ENCODE measurements around the gene SPACDR.
"Not testable (repeated sequence)": the region's sequence is repeated elsewhere in the genome, so short reads cannot be mapped to it uniquely, and the experiment has no call there.

The SPACDR gene

DNA sequence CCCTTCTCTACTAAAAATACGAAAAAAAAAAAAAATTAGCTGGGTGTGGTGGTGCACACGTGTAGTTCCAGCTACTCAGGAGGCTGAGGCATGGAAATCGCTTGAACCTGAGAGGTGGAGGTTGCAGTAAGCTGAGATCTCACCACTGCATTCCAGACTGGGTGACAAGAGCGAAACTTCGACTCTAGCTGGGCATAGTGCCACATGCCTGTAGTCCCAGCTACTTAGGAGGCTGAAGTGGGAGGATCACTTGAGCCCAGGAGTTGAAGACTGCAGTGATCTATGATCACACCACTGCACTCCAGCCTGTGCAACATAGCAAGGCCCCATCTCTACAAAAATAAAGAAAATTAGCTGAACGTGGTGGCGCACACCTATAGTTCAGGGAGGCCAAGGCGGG lies 1.2 kb upstream of the SPACDR start:
- no peak for DNase-seq

DNA sequence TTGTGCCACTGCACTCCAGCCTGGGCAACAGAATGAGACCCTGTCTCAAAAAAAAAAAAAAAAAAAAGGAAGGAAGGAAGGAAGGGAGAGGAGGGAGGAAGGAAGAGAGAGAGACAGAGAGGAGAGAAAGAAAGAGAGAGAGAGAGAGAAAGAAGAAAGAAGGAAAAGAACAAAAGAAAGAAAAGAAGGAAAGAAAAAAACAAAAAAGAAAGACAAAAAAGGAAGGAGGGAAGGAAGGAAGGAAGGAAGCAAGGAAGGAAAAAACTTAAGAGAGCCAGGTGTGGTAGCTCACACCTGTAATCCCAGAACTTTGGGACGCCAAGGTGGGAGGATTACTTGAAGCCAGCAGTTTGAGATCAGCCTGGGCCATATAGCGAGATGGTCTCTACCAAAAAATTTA lies 731 bp upstream of the SPACDR start:
- no peak for DNase-seq

DNA sequence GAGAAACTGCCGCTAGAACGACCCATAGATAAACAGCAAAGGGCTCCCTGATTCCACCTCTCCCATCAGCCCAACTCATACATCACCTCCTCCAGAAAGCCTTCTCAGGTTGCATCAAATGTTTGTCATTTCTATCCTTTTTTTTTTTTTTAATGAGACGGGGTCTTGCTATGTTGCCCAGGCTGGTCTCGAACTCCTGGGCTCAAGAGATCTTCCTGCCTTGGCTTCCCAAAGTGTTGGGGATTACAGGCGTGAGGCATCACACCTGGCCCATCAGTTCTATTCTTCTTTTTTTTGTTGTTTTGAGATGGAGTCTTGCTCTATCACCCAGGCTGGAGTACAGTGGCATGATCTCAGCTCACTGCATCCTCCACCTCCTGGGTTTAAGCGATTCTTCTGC lies 7.0 kb downstream of the SPACDR start:
- DNase-seq: no peak

DNA sequence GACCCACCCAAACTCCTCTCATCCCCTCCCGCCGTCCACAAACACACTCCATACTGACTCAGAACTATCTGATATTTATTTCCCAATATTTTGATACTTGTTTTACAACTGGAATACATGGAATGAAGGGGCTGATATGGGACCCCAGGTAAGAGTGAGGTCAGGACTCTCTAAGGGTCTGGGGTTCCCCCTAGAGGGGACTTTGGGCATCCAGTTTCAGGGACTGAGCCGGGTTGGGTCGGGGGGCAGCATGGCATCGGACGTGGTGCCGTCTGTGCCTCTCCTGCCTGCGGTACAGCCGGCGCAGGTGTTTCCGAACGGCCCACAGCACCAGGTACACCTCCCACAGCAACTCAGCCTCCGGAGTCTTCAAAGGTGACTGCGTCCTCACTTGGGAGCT lies 7.5 kb downstream of the SPACDR start:
- DNase-seq: no peak

DNA sequence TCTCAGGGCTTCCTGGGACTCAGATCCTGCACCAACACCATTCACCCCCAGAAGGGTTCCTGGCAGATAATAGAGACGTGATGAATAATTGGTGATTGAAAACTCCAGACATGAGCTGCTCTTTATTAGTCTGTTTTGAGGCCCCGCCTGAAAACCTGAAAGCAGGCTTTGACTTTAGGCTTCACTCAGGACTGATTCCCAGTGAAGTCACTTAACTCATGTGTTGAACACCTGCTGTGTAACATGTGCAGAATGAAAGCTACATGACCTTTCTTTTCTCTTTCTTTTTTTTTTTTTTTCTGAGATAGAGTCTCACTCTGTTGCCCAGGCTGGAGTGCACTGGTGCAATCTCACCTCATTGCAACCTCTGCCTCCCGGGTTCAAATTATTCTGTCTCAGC lies 8.9 kb downstream of the SPACDR start:
- no peak for DNase-seq

DNA sequence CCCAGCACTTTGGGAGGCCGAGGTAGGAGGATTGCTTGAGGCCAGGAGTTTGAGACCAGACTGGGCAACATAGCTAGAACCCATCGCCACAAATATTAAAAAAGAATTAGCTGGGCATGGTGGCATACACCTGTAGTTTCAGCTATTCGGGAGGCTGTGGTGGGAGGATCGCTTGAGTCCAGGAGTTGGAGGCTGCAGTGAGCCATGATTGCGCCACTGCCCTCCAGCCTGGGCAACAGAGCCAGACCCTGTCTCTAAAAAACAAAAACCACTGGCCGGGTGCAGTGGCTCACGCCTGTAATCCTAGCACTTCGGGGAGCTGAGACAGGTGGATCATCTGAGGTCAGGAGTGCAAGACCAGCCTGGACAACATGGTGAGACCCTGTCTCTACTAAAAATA lies 10.2 kb downstream of the SPACDR start:
- DNase-seq: not testable (repeated sequence)

DNA sequence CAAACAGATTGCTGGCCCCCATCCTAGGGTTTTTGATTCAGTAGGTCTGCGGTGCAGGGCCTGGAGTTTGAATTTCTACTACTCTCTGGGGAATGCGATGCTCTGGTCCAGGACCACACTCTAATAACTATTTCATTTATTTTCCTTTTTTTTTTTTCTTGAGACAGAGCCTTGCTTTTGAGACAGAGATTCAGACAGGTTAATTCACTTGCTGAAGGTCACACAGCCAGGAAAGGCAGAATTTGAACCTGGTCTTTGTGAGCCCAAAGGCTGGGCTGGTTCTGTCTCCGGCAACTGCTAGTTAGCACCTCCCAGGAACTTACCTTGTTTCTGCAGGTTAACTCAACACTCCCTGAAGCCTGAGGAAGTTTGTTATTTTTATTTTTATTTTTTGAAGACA lies 11.5 kb downstream of the SPACDR start:
- no peak for DNase-seq

DNA sequence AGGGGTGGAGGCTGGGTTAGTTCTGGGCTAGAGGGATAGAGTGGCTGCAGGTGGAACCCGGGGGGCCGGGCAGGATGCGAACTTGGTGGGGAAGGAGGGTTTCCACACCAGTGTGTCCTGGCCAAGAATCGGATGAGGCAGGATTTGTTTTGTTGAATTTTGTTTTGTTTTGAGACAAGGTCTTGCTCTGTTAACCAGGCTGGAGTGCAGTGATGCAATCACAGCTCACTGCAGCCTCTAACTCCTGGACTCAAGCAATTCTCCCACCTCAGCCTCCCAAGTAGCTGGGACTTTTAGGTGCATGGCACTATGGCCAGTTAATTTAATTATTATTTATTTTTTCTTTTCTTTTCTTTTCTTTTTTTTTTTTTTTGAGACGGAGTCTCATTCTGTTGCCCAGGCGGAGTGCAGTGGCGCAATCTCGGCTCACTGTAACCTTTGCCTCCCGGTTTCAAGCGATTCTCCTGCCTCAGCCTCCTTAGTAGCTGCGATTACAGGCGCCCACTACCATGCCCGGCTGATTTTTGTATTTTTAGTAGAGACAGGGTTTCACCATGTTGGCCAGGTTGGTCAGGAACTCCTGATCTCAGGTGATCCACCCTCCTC lies 14.8 kb downstream of the SPACDR start:
- DNase-seq: no peak

DNA sequence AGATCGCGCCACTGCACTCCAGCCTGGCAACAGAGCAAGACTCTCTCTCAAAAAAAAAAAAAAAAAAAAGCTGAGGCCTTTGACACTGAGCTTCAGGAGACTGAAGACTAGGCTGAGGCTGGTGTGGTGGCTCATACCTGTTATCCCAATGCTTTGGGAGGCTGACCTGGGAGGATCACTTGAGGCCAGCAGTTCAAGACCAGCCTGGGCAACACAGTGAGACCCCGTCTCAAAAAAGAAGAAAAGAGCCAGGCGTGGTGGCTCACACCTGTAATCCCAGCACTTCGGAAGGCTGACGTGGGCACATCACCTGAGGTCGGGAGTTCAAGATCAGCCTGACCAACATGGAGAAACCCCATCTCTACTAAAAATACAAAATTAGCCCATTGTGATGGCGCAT lies 16.7 kb downstream of the SPACDR start:
- DNase-seq: not testable (repeated sequence)

DNA sequence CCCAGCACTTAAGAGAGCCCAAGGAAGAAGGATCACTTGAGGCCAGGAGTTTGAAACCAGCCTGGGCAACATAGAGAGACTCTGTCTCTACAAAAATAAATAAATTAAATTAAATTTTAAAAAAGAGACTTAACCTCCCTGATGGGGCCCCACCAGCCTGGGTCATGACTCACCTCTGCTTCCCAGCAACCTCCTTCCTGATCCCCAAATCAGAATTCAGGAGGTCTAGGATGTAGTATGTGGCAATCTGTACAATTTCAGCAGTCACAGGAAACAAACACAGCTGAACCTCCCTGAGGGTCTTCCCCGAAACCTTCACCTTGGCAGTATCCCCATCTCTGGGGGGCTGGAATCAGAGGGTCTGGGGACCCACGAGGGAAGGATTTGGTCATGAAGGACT lies 18.0 kb downstream of the SPACDR start:
- no peak for DNase-seq

DNA sequence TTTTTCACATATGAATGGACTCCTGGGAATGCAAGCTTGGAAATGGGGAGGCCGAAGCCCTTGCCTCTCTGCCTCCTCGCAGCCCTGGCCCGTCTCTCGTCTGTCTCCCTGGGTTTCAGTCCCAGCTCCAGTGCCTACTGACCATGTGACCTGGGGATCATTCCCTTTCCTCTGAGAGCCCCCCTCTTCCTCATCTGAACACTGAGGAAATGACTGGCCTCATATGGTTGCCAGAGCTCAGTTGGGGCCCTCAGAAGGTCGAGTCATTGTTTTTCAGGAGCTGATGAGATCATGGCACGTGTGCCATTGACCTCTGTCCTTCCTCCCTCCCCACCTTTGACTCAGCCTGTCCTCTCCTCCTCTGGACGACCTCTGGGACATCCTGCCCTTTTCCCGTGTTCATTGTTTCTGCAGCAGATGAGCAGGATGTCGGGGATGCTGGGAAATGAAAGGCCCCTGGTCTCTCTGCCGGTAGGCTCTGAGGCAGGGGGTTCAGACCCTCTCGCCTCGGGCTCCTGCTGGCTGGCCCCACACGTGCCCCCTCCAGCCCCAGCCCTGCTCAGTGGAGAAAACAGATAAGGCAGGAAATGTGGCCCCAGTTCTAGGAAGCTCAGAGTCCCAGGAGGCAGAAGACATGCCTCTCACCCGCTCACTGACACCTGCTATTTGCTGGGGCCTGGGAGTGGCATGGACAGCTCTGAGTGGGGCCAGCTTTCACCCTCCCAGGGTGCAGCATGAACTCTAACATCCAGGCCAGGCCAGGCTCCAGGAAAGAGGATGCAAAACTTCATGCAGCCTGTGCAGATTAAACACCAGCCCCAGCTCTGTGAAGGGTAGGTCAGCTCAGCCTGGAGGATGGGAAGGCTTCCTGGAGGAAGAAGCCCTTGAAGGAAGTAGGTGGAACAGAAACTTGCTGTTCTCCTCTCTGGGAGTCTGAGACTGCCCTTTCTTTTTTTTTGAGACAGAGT lies 19.5 kb downstream of the SPACDR start:
- no peak for DNase-seq

DNA sequence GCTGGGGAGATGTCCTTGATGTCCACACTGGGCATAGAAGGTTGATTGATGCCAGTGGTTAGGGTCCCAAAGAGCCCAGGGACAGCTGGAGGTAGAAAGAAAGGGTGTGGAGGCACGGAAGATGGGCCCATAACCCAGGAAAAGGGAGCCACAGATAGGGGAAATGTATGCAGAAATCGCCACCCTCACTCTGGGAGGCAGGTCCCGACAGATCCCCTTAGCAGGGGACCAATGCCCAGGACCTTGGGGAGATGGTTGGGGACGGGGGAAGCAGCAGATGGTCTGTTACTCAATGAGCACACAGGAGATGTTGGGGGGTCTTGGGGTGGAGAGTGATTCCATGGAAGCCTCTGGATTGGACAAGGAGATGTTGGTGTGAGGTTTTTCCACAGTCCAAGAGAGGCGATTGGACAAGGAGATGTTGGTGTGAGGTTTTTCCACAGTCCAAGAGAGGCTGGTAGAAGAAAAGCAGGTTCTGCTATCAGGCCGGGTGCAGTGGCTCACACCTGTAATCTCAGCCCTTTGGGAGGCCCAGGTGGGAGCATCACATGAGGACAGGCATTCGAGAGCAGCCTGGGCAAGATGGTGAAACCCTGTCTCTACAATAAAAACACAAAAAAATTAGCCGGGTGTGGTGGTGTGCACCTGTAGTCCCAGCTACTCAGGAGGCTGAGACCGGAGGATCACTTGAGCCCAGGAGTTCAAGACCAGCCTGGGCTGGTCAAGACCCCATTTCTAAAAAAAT lies 20.8 kb downstream of the SPACDR start:
- no peak for DNase-seq

DNA sequence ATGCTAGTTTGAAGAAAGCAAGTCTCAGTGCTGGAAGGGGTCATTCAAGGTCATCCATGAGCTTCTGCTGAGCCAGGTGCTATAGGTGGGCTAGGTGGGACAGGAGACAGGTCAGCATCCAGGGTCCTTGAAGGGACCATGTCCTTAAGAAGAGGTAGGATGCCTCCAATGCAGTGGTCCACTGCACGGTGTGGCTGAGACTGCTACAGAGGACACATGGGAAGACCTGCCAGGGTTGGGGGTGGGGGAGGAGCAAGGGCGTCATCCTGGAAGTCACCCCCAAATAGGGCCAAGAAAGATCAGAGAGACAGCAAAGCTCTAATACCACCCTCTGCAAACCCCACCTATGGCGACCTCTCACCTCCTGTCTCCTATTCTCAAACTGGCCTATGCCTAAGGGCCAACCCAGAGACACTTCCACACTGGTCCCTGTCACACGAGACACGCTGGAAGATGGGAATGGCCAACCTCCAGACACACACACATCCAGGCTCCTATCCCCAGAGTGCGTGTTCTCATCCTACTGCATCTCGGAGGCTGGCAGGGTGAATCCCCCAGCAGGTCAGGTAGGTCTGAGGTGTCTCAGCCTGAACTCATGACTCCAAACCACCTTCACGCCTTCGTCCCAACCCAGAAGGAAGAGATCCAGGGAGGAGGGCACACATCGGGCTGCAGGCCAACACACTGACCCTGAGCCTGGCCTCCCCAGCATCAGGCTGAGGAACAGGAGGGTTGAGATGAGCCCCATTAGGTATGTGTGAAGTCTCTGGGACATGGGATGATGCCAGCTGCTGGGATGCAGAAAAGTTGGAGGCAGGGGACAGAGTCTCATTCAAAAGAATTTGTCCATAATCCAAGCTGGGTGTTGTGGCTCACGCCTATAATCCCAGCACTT lies 22.2 kb downstream of the SPACDR start:
- DNase-seq: no peak

DNA sequence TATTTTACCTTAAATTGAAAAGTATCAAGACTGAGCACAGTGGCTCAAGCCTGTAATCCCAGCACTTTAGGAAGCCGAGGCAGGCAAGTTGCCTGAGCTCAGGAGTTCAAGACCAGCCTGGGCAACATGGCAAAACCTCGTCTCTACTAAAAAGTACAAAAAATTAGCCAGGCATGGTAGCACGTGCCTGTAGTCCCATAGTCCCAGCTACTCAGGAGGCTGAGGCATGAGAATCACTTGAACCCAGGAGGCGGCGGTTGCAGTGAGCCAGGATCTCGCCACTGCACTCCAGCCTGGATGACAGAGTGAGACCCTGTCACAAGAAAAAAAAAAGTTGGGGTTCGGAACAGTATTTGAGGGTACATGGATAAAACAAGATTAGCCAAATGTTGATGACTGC lies 24.8 kb downstream of the SPACDR start:
- not testable (repeated sequence) for DNase-seq

DNA sequence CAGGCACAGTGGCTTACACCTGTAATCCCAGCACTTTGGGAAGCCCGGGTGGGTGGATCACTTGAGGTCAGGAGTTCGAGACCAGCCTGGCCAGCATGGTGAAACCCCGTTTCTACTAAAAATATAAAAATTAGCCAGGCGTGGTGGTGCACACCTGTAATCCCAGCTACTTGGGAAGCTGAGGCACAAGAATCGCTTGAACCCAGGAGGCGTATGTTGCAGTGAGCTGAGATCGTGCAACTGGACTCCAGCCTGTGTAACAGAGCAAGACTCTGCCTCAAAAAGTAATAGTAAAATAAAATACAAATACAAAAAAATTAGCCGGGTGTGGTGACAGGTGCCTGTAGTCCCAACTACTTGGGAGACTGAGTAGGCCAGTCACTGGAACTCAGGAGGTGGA lies 25.3 kb downstream of the SPACDR start:
- not testable (repeated sequence) for DNase-seq

DNA sequence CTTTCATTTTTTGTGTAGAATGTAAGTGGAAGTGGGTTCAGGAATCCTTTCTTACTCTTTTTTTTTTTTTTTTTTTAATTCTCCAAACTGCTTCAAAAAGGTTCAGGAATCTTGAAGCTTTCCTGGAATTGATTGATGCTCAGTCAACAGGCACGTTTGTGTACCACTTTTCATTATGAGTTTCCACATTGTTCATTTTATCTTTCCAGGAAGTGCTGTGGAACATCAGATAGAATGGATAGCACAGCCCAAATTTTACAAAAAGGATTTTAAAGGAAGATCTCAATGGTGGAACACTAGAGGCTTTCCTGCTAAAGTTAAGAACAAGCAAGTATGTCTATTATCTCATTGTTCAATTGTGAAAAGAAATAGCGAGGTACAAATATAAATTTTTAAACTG lies 25.9 kb downstream of the SPACDR start:
- no peak for DNase-seq

DNA sequence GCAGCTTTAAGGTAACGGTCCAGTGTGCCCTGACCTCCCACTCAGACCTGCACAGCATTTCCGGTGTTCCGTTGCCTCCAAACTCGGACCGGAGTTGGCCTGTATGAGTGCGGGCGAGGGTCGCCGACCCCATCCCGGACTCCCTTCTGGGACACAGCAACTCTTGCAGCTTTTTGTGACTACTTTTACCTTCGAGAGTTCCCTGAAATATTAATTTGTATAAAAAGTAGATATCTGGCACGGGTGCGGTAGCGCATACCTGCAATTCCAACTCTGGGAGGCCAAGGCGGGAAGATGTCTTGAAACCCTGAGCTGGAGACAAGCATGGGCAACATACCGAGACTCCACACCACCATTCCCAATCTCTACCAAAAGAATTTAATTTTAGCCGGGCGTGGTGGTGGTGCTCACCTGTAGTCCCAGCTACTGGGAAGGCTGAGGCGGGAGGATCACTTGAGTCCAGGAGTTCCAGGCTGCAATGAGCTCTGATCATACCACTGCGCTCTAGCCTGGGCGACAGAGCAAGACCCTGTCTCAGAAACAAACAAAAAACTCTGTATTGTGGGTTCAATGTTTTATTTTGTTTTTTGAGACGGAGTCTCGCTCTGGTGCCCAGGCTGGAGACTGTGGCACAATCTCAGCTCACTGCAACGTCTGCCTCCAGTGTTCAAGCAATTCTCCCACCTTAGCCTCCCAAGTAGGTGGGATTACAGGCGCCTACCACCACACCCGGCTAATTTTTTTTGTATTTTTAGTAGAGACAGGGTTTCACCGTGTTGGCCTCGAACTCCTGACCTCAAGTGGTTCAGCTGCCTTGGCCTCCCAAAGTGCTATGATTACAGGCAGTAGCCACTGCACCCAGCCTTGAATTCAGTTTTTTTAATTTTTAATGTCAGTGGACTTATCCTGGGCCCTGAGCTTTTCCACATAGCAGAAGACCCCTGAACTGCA lies 26.6 kb downstream of the SPACDR start:
- no peak for DNase-seq

DNA sequence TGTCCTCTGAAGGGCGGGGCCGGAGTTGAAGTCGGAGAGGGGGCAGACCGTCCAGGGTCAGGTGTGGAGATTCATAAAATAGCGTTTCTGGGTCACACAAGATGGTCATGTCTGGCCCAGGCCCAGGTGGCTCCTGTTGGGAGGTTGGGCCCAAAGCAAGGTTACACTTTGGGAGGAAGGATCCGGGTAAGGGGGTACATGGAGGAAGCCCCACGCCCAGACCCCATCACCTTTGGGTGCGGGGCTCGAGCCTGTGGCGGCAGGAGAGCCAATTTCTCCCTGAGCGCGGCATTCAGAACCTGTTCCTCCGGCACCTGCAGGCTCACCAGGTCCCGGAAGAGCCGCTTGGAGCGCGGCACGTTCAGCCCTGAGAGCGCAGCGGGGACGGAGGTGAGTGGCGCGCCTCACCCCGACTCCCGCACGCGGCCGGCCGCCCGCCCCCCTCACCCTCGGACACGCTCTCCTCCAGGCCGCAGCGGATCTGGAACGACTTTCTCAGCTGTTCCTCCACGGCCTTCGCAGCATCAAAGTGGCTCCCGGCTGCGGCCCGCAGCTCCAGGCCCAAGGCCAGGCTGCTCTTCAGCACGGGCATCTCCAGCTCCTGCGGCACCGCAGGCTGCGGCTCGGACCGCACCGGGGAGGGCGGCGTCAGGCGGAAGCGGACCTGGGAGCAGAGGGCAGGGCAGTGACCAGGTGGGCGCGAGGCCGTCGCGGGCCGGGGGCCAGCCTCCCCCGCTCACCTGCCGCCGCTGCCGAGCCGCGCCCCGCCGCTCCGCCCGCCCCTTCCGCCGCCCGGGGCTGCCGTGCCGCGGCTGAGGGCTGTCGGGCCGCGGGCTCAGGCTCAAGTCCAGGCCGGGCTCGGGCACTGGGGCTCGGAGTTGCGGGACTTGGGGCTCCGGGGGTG lies 28.4 kb downstream of the SPACDR start:
- peak; percentile 35 to 40 for DNase-seq

DNA sequence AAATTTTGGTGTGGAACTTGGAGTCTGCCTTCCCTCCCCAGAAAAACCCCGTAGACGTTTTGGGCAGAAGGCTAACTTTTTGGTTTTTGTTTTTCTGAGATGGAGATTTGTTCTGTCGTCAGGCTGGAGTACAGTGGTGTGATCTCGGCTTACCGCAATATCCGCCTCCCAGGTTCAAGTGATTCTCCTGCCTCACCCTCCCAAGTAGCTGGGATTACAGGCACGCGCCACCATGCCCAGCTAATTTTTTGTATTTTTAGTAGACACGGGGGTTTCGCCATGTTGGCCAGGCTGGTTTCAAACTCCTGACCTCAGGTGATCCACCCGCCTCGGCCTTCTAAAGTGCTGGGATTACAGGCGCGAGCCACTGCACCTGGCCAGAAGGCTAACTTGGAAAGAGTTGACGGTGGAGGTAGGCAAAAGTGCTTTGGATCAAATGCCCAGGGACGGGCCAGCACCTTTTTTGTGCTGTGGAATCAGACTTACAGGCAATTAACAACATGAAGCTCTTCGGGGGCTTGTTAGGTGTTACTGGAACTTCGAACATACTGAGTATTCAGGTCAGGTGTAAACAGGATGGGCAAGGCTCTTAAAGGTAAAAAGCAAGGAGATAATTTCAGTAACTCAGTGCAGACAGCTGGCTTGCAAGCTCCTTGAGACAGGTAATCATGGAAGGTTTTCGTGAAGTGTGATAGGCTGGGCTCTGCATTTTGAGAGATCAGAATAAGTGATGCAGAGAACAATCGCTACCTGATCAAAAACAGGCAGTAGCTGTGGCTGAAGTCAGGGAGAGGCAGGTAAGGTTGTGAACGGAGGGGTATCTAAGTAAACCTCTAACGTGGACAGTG lies 29.5 kb downstream of the SPACDR start:
- no peak for DNase-seq
